HepG2 (cell line): ENCODE measurements around the gene TSACC. TPM values are rescaled to one million over a fixed set of nuclear protein-coding genes. Genes with fewer than 3 reads are reported as not detected.

ENCODE experiments used
- ARNTL ChIP-seq: sonication (generic); formaldehyde crosslinking; IDR thresholded peaks from 2 replicates; pipeline ENCODE4 v1.4.0; 2020; ENCODE audit warnings: mild to moderate bottlenecking, missing genetic modification reagents
- BRD4 ChIP-seq: sonication (generic); formaldehyde crosslinking; IDR thresholded peaks from 2 replicates; pipeline ENCODE4 v1.4.0; 2020; ENCODE audit warnings: missing genetic modification reagents
- DMAP1 ChIP-seq: IDR thresholded peaks from 2 replicates; pipeline ENCODE4 v1.6.1; 2016
- FOXK1 ChIP-seq: sonication (generic); formaldehyde crosslinking; IDR thresholded peaks from 2 replicates; pipeline ENCODE4 v1.4.0; 2020; ENCODE audit warnings: low read depth, missing genetic modification reagents, borderline replicate concordance
- HMG20A ChIP-seq: IDR thresholded peaks from 2 replicates; pipeline ENCODE4 v1.6.1; 2016; ENCODE audit warnings: borderline replicate concordance
- HMG20B ChIP-seq: conservative IDR thresholded peaks from 2 replicates; pipeline ENCODE4 v1.6.1; 2016; ENCODE audit warnings: missing genetic modification reagents, missing compliant biosample characterization
- ZBTB3 ChIP-seq: sonication (generic); formaldehyde crosslinking; IDR thresholded peaks from 2 replicates; pipeline ENCODE4 v1.4.0; 2020; ENCODE audit warnings: low read depth, mild to moderate bottlenecking, moderate library complexity, missing genetic modification reagents, borderline replicate concordance
- ZFX ChIP-seq: sonication (generic); formaldehyde crosslinking; IDR thresholded peaks from 2 replicates; pipeline ENCODE4 v1.4.0; 2020; ENCODE audit warnings: mild to moderate bottlenecking, low read depth, missing genetic modification reagents, moderate library complexity
- ZNF749 ChIP-seq: sonication (generic); formaldehyde crosslinking; IDR thresholded peaks from 2 replicates; pipeline ENCODE4 v1.8.0; 2022; ENCODE audit warnings: mild to moderate bottlenecking, missing genetic modification reagents, moderate library complexity, borderline replicate concordance
- polyA plus RNA-seq, 8 experiments: library from polyadenylated mRNA; depleted of rRNA in 3 of 8; stranded (reverse) in 7 of 8; unstranded in 1 of 8; fragments of >200 nt; fragmentation: Illumina TruSeq in 4 of 8; extraction: Trizol in 4 of 8; gene quantifications; 2 replicates each; pipeline versions ENCODE4 v1.2.1 to v1.2.3, GENCODE V29; 2011 to 2016; ENCODE audit warnings: low read depth in 4 of 8, missing spikeins in 1 of 8, mixed read lengths in 1 of 8; ENCODE audit not compliant: insufficient read depth in 1 of 8
- total RNA-seq, 5 experiments: library from RNA; depleted of rRNA; stranded (reverse); fragments of >200 nt; fragmentation: Illumina TruSeq; extraction: Trizol; gene quantifications; 2 replicates each; pipeline ENCODE4 v1.2.3, GENCODE V29; 2016; ENCODE audit warnings: low read depth in 1 of 5
- TF ChIP-seq, protein P1 (sequence below), 2 experiments: sonication (generic) in 1 of 2; formaldehyde crosslinking in 1 of 2; IDR thresholded peaks; 2 replicates each; pipeline versions ENCODE4 v1.4.0 to v1.6.1; 2016 to 2020; ENCODE audit warnings: borderline replicate concordance in 1 of 2, low read depth in 1 of 2, mild to moderate bottlenecking in 1 of 2, missing genetic modification reagents in 1 of 2
- TF ChIP-seq, protein P2 (sequence below): sonication (generic); formaldehyde crosslinking; IDR thresholded peaks from one replicate; pipeline ENCODE4 v1.5.1; 2020; ENCODE audit warnings: mild to moderate bottlenecking, missing genetic modification reagents; ENCODE audit errors: not compliant biosample characterization
- TF ChIP-seq, protein P3 (sequence below): sonication (generic); formaldehyde crosslinking; conservative IDR thresholded peaks from 2 replicates; pipeline ENCODE4 v1.4.0; 2020; ENCODE audit warnings: missing genetic modification reagents
- TF ChIP-seq, protein P4 (sequence below): IDR thresholded peaks from 2 replicates; pipeline ENCODE4 v1.6.1; 2016; ENCODE audit warnings: mild to moderate bottlenecking

TSACC gene
- total and polyA plus RNA-seq, 2 of the 13 experiments (the other 11 are each of a cell fraction or from before 2014, with no cell fraction given), result 1.5 to 2.6 TPM

DNA sequence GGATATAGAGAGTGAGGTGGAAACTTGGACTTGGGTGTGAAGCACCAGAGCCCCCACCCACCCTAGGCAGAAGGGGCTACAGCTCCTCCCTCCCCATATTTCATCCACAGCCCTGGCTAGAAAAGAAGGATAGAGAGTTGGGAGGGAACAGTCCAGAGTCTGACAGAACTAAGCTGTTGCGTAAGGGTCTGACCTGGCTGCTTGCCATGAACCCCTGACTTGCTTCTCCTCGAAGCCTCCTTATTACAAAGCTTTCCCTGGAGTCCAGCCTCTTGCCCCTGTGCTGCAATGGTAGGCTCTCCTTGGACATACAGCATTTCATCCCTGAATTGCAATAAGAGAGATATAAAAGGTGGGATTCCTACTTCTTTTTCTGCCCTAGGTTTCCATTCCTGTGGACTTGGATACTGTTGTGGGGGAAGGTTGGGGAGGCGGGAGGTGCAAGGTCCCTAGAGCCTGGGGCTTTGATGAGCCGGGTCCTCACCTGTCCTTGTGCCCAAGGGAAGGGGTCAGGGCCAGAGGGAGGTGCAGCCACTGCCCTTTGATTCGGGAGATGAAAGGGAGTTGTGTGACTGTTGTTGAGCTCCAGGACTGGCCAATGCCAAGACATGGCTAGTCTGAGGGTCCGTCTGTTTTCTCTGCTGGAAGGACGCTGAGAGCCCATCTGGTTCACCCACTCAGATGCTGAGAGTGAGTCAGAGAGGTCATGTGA, 33.4 kb downstream of the TSACC start (continued):
- TF ChIP-seq, protein P1, sequence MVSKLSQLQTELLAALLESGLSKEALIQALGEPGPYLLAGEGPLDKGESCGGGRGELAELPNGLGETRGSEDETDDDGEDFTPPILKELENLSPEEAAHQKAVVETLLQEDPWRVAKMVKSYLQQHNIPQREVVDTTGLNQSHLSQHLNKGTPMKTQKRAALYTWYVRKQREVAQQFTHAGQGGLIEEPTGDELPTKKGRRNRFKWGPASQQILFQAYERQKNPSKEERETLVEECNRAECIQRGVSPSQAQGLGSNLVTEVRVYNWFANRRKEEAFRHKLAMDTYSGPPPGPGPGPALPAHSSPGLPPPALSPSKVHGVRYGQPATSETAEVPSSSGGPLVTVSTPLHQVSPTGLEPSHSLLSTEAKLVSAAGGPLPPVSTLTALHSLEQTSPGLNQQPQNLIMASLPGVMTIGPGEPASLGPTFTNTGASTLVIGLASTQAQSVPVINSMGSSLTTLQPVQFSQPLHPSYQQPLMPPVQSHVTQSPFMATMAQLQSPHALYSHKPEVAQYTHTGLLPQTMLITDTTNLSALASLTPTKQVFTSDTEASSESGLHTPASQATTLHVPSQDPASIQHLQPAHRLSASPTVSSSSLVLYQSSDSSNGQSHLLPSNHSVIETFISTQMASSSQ (IDR thresholded peaks at IDR 0.05; ENCODE audit: low read depth), result peak; percentile 69
- TF ChIP-seq, protein P1 (CRISPR knock-in tag; IDR thresholded peaks at IDR 0.05; ENCODE audit: borderline replicate concordance), result peak; percentile 95
- TF ChIP-seq BRD4 (CRISPR knock-in tag) (peak; percentile 88), ZBTB3 (CRISPR knock-in tag) (no peak), FOXK1 (peak; percentile 74; the same call in 1 of the 2 replicates), DMAP1 (CRISPR knock-in tag) (peak; percentile 77; the same call in 1 of the 2 replicates), ZNF749 (no peak), HMG20B (peak; percentile 38; the same call in 1 of the 2 replicates), HMG20A (CRISPR knock-in tag) (peak; percentile 89), ARNTL (CRISPR knock-in tag) (peak; percentile 80; the same call in 1 of the 2 replicates), ZFX (CRISPR knock-in tag) (peak; percentile 10; the same call in 1 of the 2 replicates)
- TF ChIP-seq, protein P2, sequence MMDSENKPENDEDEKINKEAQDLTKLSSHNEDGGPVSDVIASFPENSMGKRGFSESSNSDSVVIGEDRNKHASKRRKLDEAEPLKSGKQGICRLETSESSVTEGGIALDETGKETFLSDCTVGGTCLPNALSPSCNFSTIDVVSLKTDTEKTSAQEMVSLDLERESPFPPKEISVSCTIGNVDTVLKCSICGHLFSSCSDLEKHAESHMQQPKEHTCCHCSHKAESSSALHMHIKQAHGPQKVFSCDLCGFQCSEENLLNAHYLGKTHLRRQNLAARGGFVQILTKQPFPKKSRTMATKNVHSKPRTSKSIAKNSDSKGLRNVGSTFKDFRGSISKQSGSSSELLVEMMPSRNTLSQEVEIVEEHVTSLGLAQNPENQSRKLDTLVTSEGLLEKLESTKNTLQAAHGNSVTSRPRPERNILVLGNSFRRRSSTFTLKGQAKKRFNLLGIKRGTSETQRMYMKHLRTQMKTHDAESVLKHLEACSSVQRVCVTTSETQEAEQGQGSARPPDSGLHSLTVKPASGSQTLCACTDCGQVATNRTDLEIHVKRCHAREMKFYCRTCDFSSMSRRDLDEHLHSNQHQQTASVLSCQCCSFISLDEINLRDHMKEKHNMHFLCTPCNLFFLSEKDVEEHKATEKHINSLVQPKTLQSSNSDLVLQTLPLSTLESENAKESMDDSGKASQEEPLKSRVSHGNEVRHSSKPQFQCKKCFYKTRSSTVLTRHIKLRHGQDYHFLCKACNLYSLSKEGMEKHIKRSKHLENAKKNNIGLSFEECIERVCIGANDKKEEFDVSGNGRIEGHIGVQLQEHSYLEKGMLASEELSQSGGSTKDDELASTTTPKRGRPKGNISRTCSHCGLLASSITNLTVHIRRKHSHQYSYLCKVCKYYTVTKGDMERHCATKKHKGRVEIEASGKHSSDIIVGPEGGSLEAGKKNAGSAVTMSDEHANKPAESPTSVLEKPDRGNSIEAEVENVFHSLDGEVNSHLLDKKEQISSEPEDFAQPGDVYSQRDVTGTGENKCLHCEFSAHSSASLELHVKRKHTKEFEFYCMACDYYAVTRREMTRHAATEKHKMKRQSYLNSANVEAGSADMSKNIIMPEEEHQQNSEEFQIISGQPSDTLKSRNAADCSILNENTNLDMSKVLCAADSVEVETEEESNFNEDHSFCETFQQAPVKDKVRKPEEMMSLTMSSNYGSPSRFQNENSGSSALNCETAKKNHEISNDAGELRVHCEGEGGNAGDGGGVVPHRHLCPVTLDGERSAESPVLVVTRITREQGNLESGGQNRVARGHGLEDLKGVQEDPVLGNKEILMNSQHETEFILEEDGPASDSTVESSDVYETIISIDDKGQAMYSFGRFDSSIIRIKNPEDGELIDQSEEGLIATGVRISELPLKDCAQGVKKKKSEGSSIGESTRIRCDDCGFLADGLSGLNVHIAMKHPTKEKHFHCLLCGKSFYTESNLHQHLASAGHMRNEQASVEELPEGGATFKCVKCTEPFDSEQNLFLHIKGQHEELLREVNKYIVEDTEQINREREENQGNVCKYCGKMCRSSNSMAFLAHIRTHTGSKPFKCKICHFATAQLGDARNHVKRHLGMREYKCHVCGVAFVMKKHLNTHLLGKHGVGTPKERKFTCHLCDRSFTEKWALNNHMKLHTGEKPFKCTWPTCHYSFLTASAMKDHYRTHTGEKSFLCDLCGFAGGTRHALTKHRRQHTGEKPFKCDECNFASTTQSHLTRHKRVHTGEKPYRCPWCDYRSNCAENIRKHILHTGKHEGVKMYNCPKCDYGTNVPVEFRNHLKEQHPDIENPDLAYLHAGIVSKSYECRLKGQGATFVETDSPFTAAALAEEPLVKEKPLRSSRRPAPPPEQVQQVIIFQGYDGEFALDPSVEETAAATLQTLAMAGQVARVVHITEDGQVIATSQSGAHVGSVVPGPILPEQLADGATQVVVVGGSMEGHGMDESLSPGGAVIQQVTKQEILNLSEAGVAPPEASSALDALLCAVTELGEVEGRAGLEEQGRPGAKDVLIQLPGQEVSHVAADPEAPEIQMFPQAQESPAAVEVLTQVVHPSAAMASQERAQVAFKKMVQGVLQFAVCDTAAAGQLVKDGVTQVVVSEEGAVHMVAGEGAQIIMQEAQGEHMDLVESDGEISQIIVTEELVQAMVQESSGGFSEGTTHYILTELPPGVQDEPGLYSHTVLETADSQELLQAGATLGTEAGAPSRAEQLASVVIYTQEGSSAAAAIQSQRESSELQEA (CRISPR knock-in tag), result peak; percentile 62
- TF ChIP-seq, protein P3, sequence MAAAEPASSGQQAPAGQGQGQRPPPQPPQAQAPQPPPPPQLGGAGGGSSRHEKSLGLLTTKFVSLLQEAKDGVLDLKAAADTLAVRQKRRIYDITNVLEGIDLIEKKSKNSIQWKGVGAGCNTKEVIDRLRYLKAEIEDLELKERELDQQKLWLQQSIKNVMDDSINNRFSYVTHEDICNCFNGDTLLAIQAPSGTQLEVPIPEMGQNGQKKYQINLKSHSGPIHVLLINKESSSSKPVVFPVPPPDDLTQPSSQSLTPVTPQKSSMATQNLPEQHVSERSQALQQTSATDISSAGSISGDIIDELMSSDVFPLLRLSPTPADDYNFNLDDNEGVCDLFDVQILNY, result no peak
- TF ChIP-seq, protein P4, sequence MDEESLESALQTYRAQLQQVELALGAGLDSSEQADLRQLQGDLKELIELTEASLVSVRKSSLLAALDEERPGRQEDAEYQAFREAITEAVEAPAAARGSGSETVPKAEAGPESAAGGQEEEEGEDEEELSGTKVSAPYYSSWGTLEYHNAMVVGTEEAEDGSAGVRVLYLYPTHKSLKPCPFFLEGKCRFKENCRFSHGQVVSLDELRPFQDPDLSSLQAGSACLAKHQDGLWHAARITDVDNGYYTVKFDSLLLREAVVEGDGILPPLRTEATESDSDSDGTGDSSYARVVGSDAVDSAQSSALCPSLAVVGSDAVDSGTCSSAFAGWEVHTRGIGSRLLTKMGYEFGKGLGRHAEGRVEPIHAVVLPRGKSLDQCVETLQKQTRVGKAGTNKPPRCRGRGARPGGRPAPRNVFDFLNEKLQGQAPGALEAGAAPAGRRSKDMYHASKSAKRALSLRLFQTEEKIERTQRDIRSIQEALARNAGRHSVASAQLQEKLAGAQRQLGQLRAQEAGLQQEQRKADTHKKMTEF (CRISPR knock-in tag), result peak; percentile 97
